Islet precursor cell (in vitro differentiated cells): ENCODE measurements around the gene CNTD1.
A peak's percentile ranks its signal among the peaks of the same experiment; 100 is the strongest.
"Not testable (repeated sequence)": the region's sequence is repeated elsewhere in the genome, so short reads cannot be mapped to it uniquely, and the experiment has no call there.

Source experiments
- DNase-seq: peaks from one replicate; pipeline ENCODE4 v3.0.0-alpha.2; 2018

CNTD1 gene

GRCh38 chr17:42846594-42847280 is 48.1 kb downstream of the CNTD1 start:
- DNase-seq: no peak

GRCh38 chr17:42848093-42848492 is 49.4 kb downstream of the CNTD1 start:
- DNase-seq: peak; percentile 36

GRCh38 chr17:42849031-42849430 is 50.4 kb downstream of the CNTD1 start:
- peak; percentile 51 for DNase-seq

- DNase-seq: peak; percentile 51
Observed at GRCh38 chr17:42849451-42850181, 51.0 kb downstream of the CNTD1 start.

- DNase-seq: peak; percentile 60
Observed at GRCh38 chr17:42850954-42851353, 52.3 kb downstream of the CNTD1 start, which contains the start of gene AOC3. Gene AOC3, plus strand, starts transcription at chr17:42851199. Its CDS starts 145 bp downstream, at chr17:42851344.

- not testable (repeated sequence) for DNase-seq
Observed at GRCh38 chr17:42851371-42852240, 52.9 kb downstream of the CNTD1 start.

- no peak for DNase-seq
Observed at GRCh38 chr17:42852351-42852750, 53.7 kb downstream of the CNTD1 start.

GRCh38 chr17:42853004-42853403 is 54.3 kb downstream of the CNTD1 start:
- no peak for DNase-seq

- no peak for DNase-seq
Observed at GRCh38 chr17:42853597-42853967, 54.9 kb downstream of the CNTD1 start.

GRCh38 chr17:42853968-42854790 is 55.5 kb downstream of the CNTD1 start:
- DNase-seq: no peak

GRCh38 chr17:42855048-42855596 is 56.5 kb downstream of the CNTD1 start:
- no peak for DNase-seq

- DNase-seq: not testable (repeated sequence)
Observed at GRCh38 chr17:42856093-42856492, 57.4 kb downstream of the CNTD1 start.

- not testable (repeated sequence) for DNase-seq
Observed at GRCh38 chr17:42856516-42856915, 57.9 kb downstream of the CNTD1 start.

GRCh38 chr17:42857389-42857788 is 58.7 kb downstream of the CNTD1 start:
- no peak for DNase-seq
